ENCODE measurements around the gene RTL3.

- TF ChIP-seq, protein P1, sequence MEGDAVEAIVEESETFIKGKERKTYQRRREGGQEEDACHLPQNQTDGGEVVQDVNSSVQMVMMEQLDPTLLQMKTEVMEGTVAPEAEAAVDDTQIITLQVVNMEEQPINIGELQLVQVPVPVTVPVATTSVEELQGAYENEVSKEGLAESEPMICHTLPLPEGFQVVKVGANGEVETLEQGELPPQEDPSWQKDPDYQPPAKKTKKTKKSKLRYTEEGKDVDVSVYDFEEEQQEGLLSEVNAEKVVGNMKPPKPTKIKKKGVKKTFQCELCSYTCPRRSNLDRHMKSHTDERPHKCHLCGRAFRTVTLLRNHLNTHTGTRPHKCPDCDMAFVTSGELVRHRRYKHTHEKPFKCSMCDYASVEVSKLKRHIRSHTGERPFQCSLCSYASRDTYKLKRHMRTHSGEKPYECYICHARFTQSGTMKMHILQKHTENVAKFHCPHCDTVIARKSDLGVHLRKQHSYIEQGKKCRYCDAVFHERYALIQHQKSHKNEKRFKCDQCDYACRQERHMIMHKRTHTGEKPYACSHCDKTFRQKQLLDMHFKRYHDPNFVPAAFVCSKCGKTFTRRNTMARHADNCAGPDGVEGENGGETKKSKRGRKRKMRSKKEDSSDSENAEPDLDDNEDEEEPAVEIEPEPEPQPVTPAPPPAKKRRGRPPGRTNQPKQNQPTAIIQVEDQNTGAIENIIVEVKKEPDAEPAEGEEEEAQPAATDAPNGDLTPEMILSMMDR (conservative IDR thresholded peaks at IDR 0.05 in 1 of 2, IDR thresholded peaks at IDR 0.05 in 1 of 2; ENCODE audit: extremely low read depth in 1 of 2, insufficient read depth in 1 of 2, low read depth in 1 of 2, low read length in 2 of 2) = no peak
- no peak for TF ChIP-seq EZH2 (IDR thresholded peaks at IDR 0.05; ENCODE audit: borderline replicate concordance, low read length)
Observed at GRCh38 chrX:78708816-78709215, 49.7 kb upstream of the RTL3 start.
